ENCODE data around the gene FANK1.
"Not testable (repeated sequence)": the region's sequence is repeated elsewhere in the genome, so short reads cannot be mapped to it uniquely, and the experiment has no call there.

FANK1 gene

GRCh38 chr10:125896088-125896934 lies at the start of gene FANK1:
TSS of gene FANK1 (plus strand) at chr10:125896564. CDS start at chr10:125896643, 79 bp downstream.
- DNase-seq = peak; percentile 91

- no peak for DNase-seq
Observed at GRCh38 chr10:125846894-125847293, 49.5 kb upstream of the FANK1 start.

DNA sequence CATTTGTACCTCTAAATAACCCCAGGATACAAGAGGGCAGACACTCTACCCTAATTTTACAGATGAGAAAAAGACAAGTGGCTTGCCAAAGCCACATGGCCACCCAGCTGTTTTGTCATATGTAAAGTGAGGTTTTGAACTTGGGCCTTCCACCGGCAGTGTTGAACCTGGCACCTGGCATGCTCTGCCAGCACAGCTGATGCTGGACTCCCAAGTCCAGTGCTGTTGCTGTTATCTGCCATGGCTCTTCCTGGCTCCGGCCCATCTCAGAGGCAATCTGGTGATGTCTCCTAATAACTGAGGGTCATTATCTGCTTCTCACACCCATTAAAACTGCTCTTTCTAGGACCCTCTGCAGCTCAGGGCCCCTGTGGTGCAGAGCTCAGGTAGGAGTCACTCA lies 48.0 kb upstream of the FANK1 start:
- no peak for DNase-seq

DNA sequence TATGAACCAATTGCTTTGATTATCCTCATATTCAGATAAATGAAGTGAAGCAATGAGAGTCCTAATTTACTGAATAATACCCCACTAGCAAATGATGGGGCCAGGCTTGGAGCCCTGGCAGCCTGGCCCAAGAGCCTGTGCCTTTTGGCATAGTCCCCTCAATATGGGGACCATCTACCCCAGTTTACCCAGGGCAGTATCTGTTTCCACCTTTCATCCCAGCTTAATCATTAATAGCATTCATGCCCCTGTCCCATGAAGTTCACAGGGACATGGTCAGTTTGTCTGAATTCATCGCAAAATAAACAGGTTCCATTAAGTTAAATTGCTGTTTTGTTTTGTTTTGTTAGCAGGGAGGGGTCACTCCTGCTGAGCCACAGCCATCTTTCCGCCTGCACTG lies 47.5 kb upstream of the FANK1 start:
- DNase-seq = no peak

- no peak for DNase-seq
Observed at GRCh38 chr10:125849448-125849847, 46.9 kb upstream of the FANK1 start.

DNA sequence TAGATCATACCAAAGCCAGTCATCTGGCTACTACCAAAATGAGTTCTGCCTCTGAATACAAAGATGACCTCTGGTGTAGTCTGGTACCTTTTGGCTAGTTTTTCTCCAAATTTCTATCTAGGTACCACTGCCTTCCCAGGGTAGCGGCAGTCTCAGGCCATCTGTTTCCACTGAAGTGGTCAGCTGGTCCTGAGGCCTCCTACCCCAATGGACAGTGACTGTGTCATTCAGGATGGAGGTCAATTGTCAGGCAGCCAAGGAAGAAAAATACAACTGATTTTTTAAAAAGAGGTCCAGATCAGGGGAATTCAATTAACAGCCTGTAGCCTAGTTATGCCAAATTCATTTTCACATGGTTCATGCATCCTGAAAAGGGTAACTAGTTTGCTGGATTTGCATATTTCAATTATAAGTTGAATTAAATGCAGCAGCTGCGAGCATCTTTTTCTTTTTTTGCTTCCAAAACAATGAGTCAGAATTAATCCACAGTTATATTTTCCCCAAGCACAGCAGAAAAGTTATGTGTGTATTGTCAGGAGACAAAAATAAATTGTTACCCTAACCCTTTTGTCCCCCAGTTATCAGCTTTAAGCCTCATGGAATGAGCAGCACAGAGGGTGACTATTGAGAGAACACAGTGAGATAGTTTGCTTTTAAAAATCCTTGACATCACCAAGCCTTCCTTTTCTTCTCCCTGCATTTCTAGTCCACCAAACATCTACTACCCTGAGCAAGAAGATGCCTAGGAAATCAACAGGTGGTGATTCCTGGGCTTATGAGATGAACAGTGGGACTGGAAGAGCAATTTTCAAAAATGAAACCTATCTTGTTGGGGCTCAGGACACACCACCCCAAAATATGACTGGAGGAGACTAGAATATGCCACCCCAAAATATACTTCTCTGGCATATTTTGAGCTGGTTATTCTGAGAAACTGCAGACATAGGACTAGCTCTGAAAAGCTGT lies 45.3 kb upstream of the FANK1 start:
- DNase-seq = no peak

DNA sequence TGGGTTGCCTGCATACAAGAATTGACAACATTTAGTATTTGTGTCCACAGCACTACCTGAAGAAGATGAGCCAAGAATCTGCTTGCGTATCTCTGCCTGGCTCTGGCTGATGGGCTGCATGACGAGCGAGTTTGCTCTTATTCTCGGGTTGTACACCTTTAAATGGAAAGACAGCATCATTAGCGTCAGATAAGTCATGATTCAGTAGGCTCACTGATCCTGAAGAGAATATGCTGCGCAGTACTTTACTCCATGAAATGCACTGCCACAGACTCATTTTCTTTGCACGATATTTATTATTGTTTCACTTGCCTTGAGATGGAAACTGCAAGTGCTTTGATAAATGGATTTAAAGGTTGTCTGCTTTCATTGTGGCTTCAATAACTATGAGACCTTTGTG lies 43.9 kb upstream of the FANK1 start:
- no peak for DNase-seq

DNA sequence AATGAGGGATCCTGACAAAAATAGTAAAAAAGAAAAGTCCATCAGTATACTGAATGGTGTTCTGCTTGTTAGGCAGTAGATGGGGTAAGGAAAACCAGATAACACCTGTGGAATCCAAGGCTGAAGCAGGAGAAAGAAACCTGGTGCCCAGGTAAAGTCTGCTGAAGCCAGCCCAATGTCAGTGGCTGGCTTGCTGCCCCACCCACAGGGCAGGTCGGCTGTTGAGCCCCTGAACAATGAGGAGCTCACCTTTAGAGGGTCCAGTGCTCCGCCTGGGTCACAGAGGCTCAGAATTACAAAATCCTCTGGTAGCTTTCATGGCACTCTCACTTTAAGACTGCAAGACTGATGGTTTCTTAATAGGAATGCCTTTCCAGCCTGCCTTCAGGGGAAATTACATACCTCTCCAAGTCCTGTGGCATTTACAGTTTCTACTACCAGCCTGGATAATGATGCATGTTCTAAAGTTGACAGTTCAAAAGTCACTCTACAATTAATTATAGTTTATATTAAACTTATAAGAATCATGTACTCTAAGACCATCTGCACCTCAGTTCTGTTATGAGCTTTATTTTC lies 39.1 kb upstream of the FANK1 start:
- DNase-seq = no peak

- no peak for DNase-seq
Observed at GRCh38 chr10:125859128-125859817, 37.1 kb upstream of the FANK1 start.

- DNase-seq = no peak
Observed at GRCh38 chr10:125865120-125865519, 31.2 kb upstream of the FANK1 start.

DNA sequence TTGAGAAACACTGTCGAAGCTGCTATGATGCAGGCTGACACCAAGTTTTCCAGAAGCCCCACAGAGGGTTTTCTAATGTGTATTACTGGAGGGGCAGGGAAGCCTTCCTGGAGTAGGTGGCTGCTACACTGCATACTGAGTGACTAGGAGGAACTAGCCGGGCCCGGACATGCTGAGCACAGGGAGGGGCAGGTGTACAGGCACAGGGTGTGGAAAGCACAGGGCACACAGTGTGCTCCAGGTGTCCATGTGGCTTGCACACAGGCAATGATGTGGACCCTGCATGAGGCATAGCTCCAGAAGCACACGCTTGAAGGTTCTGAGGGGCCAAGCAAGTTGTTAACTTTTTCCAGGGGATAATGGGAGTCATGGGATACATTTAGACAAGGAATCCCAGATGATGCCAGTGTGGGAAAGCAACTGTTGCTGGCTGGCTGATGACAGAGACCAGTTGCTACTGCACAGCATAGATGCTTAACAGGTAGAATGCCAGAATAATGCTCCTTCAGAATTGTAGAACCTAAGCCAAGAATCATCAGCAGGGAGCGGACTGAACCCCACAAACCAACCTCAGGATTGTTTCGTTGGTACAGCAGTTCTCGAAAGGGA lies 29.8 kb upstream of the FANK1 start:
- no peak for DNase-seq

DNA sequence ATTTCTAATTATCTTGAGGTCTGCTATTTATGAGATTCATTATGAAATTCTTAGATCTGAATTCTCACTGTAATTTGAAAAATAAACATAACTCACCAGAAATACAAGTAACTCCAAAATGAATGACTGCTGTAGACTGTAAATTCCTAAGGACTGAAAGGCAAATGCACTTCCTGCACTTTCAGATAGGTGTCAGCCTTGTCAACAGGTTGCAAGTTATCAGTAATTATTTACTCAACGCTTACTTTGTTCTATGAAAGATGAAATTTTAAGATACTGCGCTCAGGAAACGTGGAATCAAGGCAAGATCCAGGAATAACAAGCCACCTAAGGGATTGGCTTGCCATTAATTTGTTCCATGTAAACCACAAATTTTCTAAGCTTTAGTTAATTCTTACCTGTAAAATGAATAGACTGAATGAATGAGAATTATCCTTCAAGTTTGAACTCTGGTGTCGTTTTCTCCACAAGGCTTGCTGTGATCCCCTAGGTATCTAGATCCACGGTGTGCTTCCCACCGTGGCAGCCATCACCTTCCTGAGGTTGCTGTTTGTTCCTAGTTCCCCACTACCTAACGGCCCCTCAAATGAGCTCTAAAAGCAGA lies 27.9 kb upstream of the FANK1 start:
- DNase-seq = no peak

DNA sequence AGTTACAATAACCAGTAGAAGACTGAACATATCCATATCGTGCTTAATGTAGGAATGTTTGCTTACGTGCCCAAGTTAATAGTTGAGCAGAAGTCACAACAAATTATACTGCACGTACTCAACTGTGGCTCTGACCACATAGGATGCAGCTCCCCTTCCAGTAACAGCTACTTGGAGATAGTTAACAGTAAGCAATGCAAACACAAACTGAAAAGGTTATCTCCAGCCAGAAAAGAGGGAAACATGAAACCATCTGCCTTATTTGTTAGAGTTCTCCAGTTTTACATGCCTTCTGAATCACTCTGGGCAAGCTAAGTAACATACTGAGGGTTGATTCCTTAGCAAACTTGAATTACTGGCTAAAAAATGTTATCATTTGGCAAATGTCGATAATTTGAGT lies 25.0 kb upstream of the FANK1 start:
- DNase-seq = no peak

GRCh38 chr10:125878957-125879835 lies 17.2 kb upstream of the FANK1 start:
- no peak for DNase-seq

DNA sequence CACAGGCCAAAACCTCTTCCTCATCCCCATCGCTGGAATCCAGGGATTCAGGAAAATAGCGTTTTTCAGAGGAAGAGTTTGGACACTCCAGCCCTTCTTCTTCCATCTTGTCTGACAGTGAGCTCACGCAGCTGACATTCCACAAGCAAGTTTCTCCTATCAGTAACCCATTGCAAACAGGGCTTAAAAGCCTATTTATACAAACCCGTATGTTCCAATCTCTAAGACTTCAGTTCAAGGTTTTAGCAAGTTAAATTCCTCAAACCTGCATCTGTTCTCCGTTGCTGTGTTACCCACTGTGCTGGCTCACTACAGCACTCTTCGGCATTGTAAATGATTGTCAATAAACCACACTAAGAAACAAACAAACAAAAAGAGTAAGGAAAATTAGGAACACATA lies 15.6 kb upstream of the FANK1 start:
- no peak for DNase-seq

GRCh38 chr10:125881192-125881591 lies 15.2 kb upstream of the FANK1 start, which contains the start of gene DHX32:
TSS of gene DHX32 (minus strand) at chr10:125881292. CDS start at chr10:125880824, 468 bp downstream.
- no peak for DNase-seq

DNA sequence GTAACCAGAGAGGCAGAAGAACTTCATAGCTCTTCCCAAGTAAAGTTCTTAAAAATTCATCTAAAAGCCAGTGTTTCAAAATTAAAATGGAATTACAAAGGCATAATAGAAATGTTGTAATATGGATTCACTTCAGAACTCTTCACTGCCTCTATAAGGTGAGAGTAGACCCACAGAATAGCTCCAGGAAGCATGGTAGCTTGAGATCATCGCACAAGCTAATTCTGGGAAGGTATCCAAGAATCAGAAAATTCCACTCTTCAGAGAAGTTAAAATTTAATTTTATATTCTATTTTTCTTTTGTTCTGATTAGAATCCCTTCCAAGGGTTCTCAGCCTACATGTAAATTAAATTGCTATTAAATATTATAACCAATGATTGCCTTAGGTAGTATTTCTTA lies 13.8 kb upstream of the FANK1 start:
- DNase-seq = no peak

DNA sequence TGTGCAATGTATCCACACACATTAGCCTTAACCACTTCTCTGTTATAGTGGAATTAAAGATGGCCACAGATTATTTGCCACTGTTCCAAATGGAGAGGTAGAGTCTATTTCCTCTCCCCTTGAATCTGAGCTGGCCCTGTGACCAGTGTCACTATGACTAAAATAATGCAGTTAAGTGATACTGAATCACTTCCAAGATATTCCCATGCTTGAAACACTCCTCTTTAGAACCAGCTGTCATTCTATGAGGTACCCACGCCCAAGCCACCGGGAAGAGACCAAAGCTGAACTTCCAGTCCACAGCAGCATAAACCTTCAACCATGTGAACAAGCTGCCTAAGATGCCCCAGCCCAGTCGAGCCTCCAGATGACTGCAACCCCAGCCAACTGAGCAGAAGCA lies 13.2 kb upstream of the FANK1 start:
- no peak for DNase-seq

DNA sequence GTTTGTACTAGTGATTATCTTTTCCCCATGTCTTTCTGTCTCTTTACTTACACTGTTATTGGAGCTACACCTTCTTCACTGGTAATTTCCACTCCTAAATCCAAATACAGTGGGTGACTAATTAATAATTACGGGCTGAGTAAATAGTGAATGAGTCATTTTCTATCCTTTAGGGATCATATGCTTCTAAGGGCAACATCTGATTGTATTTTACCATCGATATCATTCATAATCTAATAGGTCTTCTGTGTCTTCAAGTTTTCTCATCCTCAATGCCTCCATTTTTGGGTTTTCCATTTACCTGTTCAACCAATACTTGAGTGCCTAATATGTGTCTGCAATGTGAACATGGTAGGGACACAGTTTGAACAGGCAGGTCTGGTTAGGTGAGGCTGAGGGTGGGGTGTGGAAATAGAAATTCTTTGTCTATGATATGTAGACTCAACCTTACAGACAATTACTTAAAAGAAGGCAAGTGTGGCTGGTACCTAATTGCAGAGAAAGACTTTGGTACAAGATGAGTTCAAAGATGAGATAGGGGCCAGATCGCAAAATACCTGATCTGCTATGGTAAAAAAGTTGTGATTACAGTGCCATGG lies 9.4 kb upstream of the FANK1 start:
- DNase-seq = no peak

DNA sequence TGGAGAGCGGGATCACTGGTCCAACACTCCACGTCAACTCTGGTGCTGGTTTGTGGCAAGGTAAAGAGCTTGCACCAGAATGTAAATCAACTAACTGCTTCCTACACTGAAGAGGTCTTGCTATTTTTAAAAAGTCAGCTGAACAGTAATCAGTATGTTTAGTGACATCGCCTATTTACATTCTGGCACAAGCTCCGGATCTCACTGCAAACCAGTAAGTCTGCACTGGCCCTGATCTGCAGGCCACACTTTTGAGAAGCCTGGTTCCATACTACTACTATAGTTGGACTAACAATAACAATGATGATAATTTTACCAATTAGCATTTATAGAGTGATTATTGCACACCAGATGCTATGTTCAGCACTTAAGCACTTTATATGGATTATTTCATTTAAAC lies 6.9 kb upstream of the FANK1 start:
- DNase-seq = not testable (repeated sequence)

Data from femur (tissue), 1 donor.